Neural progenitor cell (in vitro differentiated cells): Measurements from ENCODE around the gene FHIP1A. TPM values are rescaled to one million over a fixed set of nuclear protein-coding genes. Genes with fewer than 3 reads are reported as not detected.

Source experiments
- DNase-seq: peaks from one replicate; pipeline ENCODE4 v3.0.0-alpha.2; 2016; ENCODE audit warnings: low spot score
- H2AFZ ChIP-seq: fragments of 200-600 bp; sonication (generic); replicated peaks from 2 replicates; pipeline ENCODE4 v1.6.1; 2016; ENCODE audit warnings: antibody characterized with exemption
- H3F3A ChIP-seq: fragments of 200-600 bp; sonication (generic); 2 replicates; pipeline ENCODE4 v1.6.1; 2016; ENCODE audit warnings: antibody characterized with exemption, low read depth
- H3K27ac ChIP-seq: fragments of 200-600 bp; sonication (generic); 2 replicates; pipeline ENCODE4 v1.5.1; 2016; ENCODE audit warnings: mild to moderate bottlenecking
- H3K27me3 ChIP-seq: fragments of 200-600 bp; sonication (generic); 2 replicates; pipeline ENCODE4 v1.6.1; 2016; ENCODE audit warnings: mild to moderate bottlenecking, moderate library complexity
- H3K36me3 ChIP-seq: fragments of 200-600 bp; sonication (generic); 2 replicates; pipeline ENCODE4 v1.5.1; 2016
- H3K4me1 ChIP-seq: fragments of 200-600 bp; sonication (generic); 2 replicates; pipeline ENCODE4 v1.6.1; 2016; ENCODE audit warnings: mixed run types
- H3K4me2 ChIP-seq: fragments of 200-600 bp; sonication (generic); 2 replicates; pipeline ENCODE4 v1.6.1; 2016
- H3K4me3 ChIP-seq: fragments of 200-600 bp; sonication (generic); 2 replicates; pipeline ENCODE4 v1.5.1; 2016
- H3K79me2 ChIP-seq: fragments of 200-600 bp; sonication (generic); 2 replicates; pipeline ENCODE4 v1.6.1; 2016; ENCODE audit warnings: low read depth
- H3K9ac ChIP-seq: fragments of 200-600 bp; sonication (generic); 2 replicates; pipeline ENCODE4 v1.6.1; 2016
- H3K9me3 ChIP-seq: fragments of 200-600 bp; sonication (generic); 2 replicates; pipeline ENCODE4 v1.5.1; 2016; ENCODE audit warnings: low read depth
- H4K20me1 ChIP-seq: fragments of 200-600 bp; sonication (generic); 2 replicates; pipeline ENCODE4 v1.6.1; 2016; ENCODE audit warnings: low read depth
- H3K27ac Mint-ChIP-seq: 3 replicates; pipeline ENCODE4 v1.8.0; 2021; ENCODE audit warnings: mixed read lengths
- H3K27me3 Mint-ChIP-seq: 2 replicates; pipeline ENCODE4 v1.8.0; 2022; ENCODE audit warnings: low read depth, mild to moderate bottlenecking, inconsistent platforms, moderate library complexity, mixed read lengths; ENCODE audit not compliant: insufficient read depth
- H3K36me3 Mint-ChIP-seq: 3 replicates; pipeline ENCODE4 v1.8.0; 2021; ENCODE audit warnings: mixed read lengths
- H3K4me1 Mint-ChIP-seq: 3 replicates; pipeline ENCODE4 v1.8.0; 2021; ENCODE audit warnings: mixed read lengths
- H3K4me3 Mint-ChIP-seq: 3 replicates; pipeline ENCODE4 v1.8.0; 2021; ENCODE audit warnings: mild to moderate bottlenecking, moderate library complexity, mixed read lengths
- H3K9me3 Mint-ChIP-seq: 3 replicates; pipeline ENCODE4 v1.8.0; 2020; ENCODE audit warnings: mixed read lengths
- CTCF ChIP-seq: fragments of 200-600 bp; sonication (generic); IDR thresholded peaks from 2 replicates; pipeline ENCODE4 v1.5.1; 2017; ENCODE audit warnings: antibody characterized with exemption, mild to moderate bottlenecking
- EZH2 ChIP-seq: fragments of 200-600 bp; sonication (generic); IDR thresholded peaks from 2 replicates; pipeline ENCODE4 v1.6.1; 2017; ENCODE audit warnings: antibody characterized with exemption, mild to moderate bottlenecking, moderate library complexity
- EZH2phosphoT487 ChIP-seq: fragments of 200-600 bp; sonication (generic); IDR thresholded peaks from 2 replicates; pipeline ENCODE4 v1.6.1; 2017; ENCODE audit warnings: antibody characterized with exemption
- total RNA-seq: library from RNA; depleted of rRNA; stranded (reverse); fragments of >200 nt; gene quantifications from 2 replicates; pipeline ENCODE4 v1.2.3, GENCODE V29; 2015; ENCODE audit warnings: low replicate concordance

FHIP1A gene
- total RNA-seq, 1 donor from 2014 or later = 25.7 TPM

- TF ChIP-seq EZH2 (no peak), EZH2phosphoT487 (no peak), CTCF (no peak)
- Mint-ChIP-seq H3K27me3 (peaks cover 17% of the 10 kb centered on the region), H3K4me3 (peak overlapping the region; percentile 70), H3K36me3 (peaks cover 2% of the 10 kb centered on the region), H3K4me1 (peaks cover 14% of the 10 kb centered on the region), H3K27ac (no peak overlapping the region), H3K9me3 (no peaks in the 10 kb centered on the region)
- no peak for DNase-seq
- H2AFZ ChIP-seq = no peak overlapping the region
- no peaks in the 10 kb centered on the region for H4K20me1 ChIP-seq
- H3K79me2 ChIP-seq = peaks cover 12% of the 10 kb centered on the region
- H3F3A ChIP-seq = peaks cover 29% of the 10 kb centered on the region
- H3K9ac ChIP-seq = no peak overlapping the region
- H3K4me3 ChIP-seq = no peak overlapping the region
- H3K27me3 ChIP-seq = peaks cover 22% of the 10 kb centered on the region
- H3K27ac ChIP-seq = no peak overlapping the region
- H3K4me1 ChIP-seq = peaks cover 6% of the 10 kb centered on the region
- no peaks in the 10 kb centered on the region for H3K9me3 ChIP-seq
- H3K36me3 ChIP-seq = no peaks in the 10 kb centered on the region
- H3K4me2 ChIP-seq = no peak overlapping the region
These were observed 2.0 kb upstream of the FHIP1A start for GRCh38 chr4:151407018-151407417.

- DNase-seq = peak; percentile 10
- H2AFZ ChIP-seq = peak overlapping the region; percentile 99
- H3K9ac ChIP-seq = no peak overlapping the region
- Mint-ChIP-seq H3K9me3 (no peaks in the 10 kb centered on the region), H3K36me3 (peaks cover under 1% of the 10 kb centered on the region), H3K27me3 (peaks cover 17% of the 10 kb centered on the region), H3K27ac (peak overlapping the region; percentile 93), H3K4me3 (peak overlapping the region; percentile 87), H3K4me1 (peaks cover 14% of the 10 kb centered on the region)
- H3K4me2 ChIP-seq = peak overlapping the region; percentile 87
- peak overlapping the region; percentile 91 for H3K4me3 ChIP-seq
- peaks cover 22% of the 10 kb centered on the region for H3K27me3 ChIP-seq
- H3K79me2 ChIP-seq = peaks cover 12% of the 10 kb centered on the region
- no peaks in the 10 kb centered on the region for H4K20me1 ChIP-seq
- H3K36me3 ChIP-seq = no peaks in the 10 kb centered on the region
- TF ChIP-seq EZH2 (no peak), EZH2phosphoT487 (peak; percentile 63)
- no peak overlapping the region for H3K27ac ChIP-seq
- H3K9me3 ChIP-seq = no peaks in the 10 kb centered on the region
- peaks cover 29% of the 10 kb centered on the region for H3F3A ChIP-seq
- H3K4me1 ChIP-seq = peaks cover 6% of the 10 kb centered on the region
These were observed 1.3 kb upstream of the FHIP1A start for GRCh38 chr4:151407466-151408379.

GRCh38 chr4:151408380-151408629, 671 bp upstream of the FHIP1A start:
- H3K27ac Mint-ChIP-seq = peak overlapping the region; percentile 93
- peaks cover 12% of the 10 kb centered on the region for H3K79me2 ChIP-seq

More at GRCh38 chr4:151408380-151408629, 671 bp upstream of the FHIP1A start:
- Histone ChIP-seq H3K9ac (no peak overlapping the region), H3K36me3 (no peaks in the 10 kb centered on the region), H3K4me1 (peaks cover 6% of the 10 kb centered on the region), H3K4me2 (peak overlapping the region; percentile 87), H3K9me3 (no peaks in the 10 kb centered on the region), H2AFZ (peak overlapping the region; percentile 99), H3K27ac (no peak overlapping the region), H3K4me3 (peak overlapping the region; percentile 91), H4K20me1 (no peaks in the 10 kb centered on the region), H3K27me3 (peaks cover 22% of the 10 kb centered on the region), H3F3A (peaks cover 29% of the 10 kb centered on the region)
- Mint-ChIP-seq H3K4me1 (peaks cover 14% of the 10 kb centered on the region), H3K9me3 (no peaks in the 10 kb centered on the region), H3K36me3 (no peaks in the 10 kb centered on the region), H3K4me3 (peak overlapping the region; percentile 87), H3K27me3 (peaks cover 17% of the 10 kb centered on the region)
- TF ChIP-seq EZH2phosphoT487 (peak; percentile 61), EZH2 (peak; percentile 85), CTCF (no peak)
- DNase-seq = no peak
